NOMO-1 (cell line): ENCODE measurements around the gene KCNJ16.
"Not testable (repeated sequence)": the region's sequence is repeated elsewhere in the genome, so short reads cannot be mapped to it uniquely, and the experiment has no call there.

ENCODE experiments used
- DNase-seq, 2 experiments: peaks; one replicate each; lab custom pipeline; 2025; ENCODE audit not compliant: unreplicated experiment in 2 of 2; lab: John Stamatoyannopoulos, UW

KCNJ16 gene

GRCh38 chr17:70074956-70075355 is at the start of gene KCNJ16:
Gene KCNJ16 (plus strand): TSS chr17:70075225. CDS start chr17:70132088, 56,863 bp downstream.
- DNase-seq, result no peak

GRCh38 chr17:70028397-70028796 is 46.6 kb upstream of the KCNJ16 start:
- DNase-seq, result no peak

DNA sequence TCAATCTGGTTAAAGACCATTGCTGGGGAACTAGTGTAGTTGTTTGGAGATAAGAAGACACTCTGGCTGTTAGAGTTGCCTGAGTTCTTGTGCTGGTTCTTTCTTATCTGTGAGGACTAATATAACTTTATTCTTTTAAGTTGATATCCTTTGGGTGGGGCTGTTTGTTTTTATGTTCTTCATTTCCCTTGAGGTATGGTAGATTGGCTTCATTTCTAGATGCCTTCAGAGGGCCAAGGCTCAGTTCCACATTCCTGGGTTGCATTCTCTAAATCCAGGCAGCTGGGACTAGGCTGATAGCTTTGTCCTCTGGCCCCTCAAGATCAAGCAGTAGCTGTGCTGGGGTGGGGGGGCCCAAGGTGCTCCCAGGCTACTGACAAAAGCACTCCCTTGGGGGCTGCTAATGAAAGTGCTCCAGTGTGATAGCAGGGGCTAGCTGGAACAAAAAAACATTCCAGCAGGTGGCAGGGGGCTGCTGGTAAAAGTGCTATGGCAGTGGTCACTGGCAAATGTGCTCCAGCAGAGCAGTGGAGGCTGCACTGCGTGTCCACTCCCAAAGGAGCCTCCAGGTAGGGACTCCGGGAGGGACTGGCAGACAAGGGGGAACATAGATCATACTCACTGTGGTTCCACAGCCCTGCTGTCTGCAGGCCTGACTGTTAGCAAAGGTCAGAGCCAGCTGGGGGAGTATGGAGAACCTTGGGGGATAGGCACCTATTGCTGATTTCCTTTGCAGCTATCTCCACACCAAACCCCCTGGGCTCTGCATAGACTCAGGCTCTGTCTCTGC is 45.9 kb upstream of the KCNJ16 start:
- DNase-seq, result no peak

GRCh38 chr17:70030371-70030770 is 44.7 kb upstream of the KCNJ16 start:
- no peak for DNase-seq

DNA sequence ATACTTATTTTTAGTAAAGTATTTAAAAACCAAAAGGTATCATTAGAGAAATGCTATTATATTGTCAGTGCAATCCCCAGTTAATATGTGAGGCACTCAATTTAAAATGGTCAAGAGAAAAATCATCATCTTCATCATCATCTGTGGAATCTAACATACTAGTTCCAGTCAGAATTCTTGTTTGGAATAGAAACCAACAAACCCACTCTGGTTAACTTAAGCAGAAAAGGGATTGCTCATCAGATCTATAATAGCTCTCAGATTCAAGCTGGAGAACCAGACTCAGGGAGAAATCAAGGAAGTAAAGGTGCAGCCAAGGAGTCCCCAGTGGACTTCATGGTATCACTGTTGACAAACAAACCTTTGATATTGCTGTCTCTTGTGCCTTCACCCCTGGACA is 43.7 kb upstream of the KCNJ16 start:
- DNase-seq, result no peak

- DNase-seq, result no peak
These were observed 41.9 kb upstream of the KCNJ16 start for GRCh38 chr17:70033165-70033564.

DNA sequence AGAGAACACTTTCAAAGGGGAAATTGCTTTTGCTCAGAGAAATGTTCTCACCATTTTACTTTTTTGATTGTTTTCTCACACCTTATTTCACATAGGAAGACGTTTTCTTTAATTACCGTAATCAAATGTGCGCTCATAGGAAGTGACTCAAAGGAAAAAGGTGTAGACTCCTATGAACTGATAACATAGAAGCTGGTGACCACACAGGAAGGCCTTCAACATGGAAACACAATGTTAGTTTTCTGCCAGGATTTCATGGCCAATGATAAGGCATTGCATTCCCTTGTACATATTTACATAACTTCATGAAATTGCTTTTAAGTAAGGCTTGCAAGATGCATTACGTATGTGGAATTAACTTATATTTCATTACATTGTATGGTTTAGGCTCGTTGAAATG is 40.9 kb upstream of the KCNJ16 start:
- no peak for DNase-seq

- no peak for DNase-seq
These were observed 37.5 kb upstream of the KCNJ16 start for GRCh38 chr17:70037498-70037897.

DNA sequence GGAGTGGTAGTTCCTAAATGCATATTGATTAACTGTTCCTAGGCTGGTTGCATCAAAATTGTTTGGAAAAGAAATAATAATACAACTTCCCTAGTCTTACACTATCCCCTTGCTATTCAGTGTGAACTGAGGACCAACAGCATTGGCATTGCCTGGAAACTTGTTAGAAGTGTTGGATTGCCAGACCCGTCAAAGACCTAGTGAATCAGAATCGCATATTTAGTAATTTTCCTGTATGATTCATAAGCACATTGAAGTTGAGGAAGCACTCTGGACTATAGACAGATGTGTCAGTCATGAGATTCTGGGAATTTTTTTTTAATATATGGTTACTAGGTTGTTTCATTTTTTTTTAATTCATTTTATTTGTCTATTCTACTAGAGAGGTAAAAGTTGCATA is 34.7 kb upstream of the KCNJ16 start:
- DNase-seq, result no peak

DNA sequence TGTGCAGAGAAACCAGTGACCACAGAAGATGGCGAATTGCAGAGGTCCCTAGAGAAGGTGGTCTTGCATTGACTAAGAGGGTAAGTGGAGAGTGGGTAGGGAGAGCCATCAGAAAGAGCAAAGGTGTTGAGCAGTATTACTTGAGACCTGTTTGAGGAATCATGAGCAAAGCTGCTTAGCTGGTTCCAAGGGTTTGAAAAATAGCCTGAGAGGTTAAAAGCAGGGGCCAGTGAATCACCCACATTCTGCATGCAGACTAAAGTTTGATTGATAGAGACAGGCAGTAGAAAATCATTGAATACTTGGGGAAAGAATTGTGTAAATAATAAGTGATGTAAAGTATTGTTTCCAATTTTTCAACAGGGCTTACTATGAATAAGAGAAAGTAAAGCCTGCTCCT is 34.0 kb upstream of the KCNJ16 start:
- no peak for DNase-seq

- DNase-seq, result no peak
These were observed 33.5 kb upstream of the KCNJ16 start for GRCh38 chr17:70041540-70041939.

GRCh38 chr17:70045780-70046179 is 29.2 kb upstream of the KCNJ16 start:
- not testable (repeated sequence) for DNase-seq

GRCh38 chr17:70047619-70048419 is 27.2 kb upstream of the KCNJ16 start:
- DNase-seq, result no peak

DNA sequence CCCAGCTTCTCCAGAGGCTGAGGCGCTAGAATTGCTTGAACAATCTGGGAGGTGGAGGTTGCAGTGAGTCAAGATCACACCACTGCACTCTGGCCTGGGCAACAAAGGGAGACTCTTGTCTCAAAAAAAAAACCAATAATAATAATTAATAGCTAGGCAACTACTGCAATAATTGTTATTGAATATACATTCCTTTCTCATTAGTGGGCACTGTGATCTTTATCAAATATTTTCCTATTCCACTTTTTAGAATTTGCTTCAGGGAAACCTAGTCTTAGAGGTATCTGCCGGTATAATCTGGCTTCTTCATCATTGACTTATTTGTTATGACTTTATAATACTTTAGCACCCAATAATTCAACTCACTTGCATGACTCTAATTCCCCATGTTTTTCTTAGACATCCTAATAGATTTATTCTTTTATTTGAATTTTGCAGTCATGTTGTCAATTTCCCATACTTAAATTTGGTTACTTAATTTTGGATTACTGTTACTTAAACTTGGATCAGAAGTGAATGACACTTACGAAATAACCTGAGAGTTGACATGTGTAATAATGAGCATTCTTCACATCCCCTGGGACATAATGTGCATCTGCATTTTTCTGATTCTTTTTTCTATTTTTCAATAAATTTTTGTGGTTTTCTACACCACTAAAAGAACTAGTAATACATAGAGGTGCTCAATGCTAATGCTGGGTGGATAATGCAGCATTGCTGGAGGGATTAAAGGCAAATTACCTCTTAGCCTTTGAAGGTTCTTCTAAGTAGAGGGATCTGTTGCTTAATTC is 25.0 kb upstream of the KCNJ16 start:
- no peak for DNase-seq

GRCh38 chr17:70050931-70051330 is 24.1 kb upstream of the KCNJ16 start:
- DNase-seq, result no peak

DNA sequence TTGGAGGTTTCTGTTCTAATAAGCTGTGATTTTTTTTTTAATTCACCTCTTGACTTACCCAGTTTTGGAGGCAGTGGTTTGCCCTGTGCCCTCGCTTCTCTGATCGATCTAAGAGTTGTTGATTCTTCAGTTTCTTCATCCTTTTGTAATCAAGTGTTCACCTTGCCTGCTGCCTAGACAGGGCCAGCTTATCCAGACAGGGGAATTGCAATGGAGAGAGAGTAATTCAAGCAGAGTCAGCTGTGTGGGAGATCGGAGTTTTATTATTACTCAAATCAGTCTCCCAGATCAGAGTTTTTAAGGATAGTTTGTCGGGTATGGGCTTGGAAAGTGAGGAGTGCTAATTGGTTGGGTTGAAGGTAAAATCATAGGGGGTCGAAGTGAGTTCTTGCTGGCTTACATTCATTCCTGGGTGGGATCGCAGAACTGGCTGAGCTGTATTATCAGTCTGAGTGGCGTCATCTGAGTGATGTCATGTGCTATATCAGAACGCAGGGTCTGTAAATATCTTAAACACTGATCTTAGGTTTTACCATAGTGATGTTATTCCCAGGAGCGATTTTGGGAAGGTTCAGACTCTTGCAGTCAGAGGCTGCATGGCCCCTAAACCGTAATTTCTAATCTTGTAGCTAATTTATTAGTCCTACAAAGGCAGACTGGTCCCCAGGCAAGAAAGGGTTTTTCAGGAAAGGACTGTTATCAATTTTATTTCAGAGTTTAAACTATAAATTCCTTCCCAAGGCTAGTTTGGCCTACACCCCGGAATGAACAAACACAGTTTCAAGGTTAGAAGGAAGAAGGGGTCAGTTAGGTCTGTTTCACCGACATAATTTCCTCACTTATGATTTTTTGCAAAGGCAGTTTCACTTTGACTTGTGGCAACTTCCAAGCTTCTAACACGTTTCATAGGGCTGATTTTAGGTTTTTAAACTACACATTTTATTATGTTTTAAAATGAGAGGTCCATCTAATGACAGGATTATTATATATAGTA is 21.5 kb upstream of the KCNJ16 start:
- peak; percentile 30 to 39 for DNase-seq

DNA sequence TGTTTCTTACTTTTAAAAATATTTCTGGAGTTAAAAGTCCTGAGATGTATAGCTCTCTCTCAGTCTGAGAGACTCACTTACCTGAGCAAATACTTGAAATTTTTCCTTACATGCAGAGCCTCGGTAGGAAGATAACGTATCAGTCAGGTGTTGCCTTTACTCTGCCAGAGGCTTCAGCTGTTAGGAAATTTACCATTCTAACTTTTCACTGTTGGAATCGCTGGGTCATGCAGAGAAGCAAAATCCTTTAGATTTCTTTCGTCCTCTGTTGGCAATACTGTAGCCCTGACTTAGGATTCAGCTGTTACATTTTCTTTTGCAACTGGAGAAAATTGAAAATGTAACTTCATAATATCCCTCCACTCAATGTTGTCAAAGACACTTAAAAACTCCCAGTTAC is 20.0 kb upstream of the KCNJ16 start:
- DNase-seq, result no peak

- DNase-seq, result no peak
These were observed 16.0 kb upstream of the KCNJ16 start for GRCh38 chr17:70059071-70059470.

DNA sequence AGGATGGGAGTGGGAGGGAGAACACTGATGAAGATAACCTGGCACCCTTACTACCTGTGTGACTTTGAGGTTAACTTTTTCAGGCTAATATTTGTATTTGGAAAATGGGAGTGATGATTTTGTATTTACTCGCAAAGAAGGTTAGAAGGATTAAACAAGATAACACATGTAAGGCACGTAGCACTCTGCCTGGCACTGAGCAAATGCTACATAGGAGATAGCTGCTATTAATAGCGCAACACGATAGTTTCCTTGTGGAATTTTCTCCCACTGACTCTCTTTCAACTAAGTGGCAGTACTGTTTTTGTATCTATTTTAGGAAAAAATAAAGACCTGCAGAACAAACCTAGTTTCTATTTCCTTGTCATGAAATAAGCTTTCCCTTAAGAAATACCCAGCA is 15.4 kb upstream of the KCNJ16 start:
- DNase-seq, result no peak

DNA sequence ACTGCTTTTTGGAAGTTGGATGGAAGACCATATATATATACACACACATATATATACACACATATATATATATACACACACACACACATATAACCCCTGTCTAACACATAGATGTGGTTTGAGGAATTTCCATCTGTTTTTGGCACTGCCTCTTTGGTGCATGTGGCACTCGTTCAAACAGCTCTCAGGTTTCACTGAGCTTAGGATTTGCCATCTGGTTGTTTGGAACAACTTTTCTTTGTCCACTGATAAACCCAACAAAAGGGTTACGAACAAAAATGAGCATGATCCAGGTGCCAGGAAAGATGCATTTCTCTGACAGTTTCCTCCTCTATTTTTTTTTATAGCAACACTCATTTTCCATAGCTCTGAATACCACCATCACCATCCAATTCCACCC is 14.6 kb upstream of the KCNJ16 start:
- no peak for DNase-seq
